CD4-positive, alpha-beta T cell (primary cell): ENCODE results near the gene SLC6A4. TPM values are rescaled to one million over a fixed set of nuclear protein-coding genes. Genes with fewer than 3 reads are reported as not detected.

Experiments
- ATAC-seq: fragments of 200-7000 bp; cut with Tn5 transposase; one replicate; pipeline ENCODE4 v1.10.0; 2022; ENCODE audit warnings: mild to moderate bottlenecking; ENCODE audit not compliant: poor library complexity
- CTCF ChIA-PET: fragments of 350-600 bp; sonication (Branson Sonifier 250); formaldehyde crosslinking; loops from one replicate; lab custom pipeline; 2021; ENCODE audit warnings: antibody characterized with exemption, inconsistent platforms; lab: Charles Lee
- POLR2A ChIA-PET: fragments of 350-600 bp; sonication (Branson Sonifier 250); formaldehyde crosslinking; loops from one replicate; lab custom pipeline; 2021; ENCODE audit warnings: antibody characterized with exemption, inconsistent platforms; lab: Charles Lee
- DNase-seq, 14 experiments: peaks; one replicate each; pipeline ENCODE4 v3.0.0-alpha.2; 2013 to 2020; ENCODE audit warnings: mixed read lengths in 2 of 14
- H3K27ac ChIP-seq, 2 donors: one replicate each; pipeline versions ENCODE4 v1.5.1 to v1.7.0; 2013; ENCODE audit warnings: low read length in 2 of 2, low read depth in 1 of 2, mild to moderate bottlenecking in 1 of 2
- H3K27me3 ChIP-seq, 2 experiments: 1 replicate in 1 of 2; 2 replicates in 1 of 2; pipeline versions ENCODE4 v1.6.1 to v1.7.0; 2013; ENCODE audit warnings: low read length in 2 of 2, control low read depth in 1 of 2, mild to moderate bottlenecking in 1 of 2, moderate library complexity in 1 of 2; ENCODE audit not compliant: insufficient read depth in 2 of 2, control insufficient read depth in 1 of 2
- H3K36me3 ChIP-seq: one replicate; pipeline ENCODE4 v1.6.1; 2013; ENCODE audit warnings: low read length, control low read depth; ENCODE audit not compliant: insufficient read depth
- H3K4me1 ChIP-seq: one replicate; pipeline ENCODE4 v1.6.1; 2013; ENCODE audit warnings: low read length, control low read depth; ENCODE audit not compliant: insufficient read depth
- H3K4me3 ChIP-seq: one replicate; pipeline ENCODE4 v1.5.1; 2013; ENCODE audit warnings: mild to moderate bottlenecking, low read length, moderate library complexity
- H3K9me3 ChIP-seq, 2 experiments: 1 replicate in 1 of 2; 2 replicates in 1 of 2; pipeline versions ENCODE4 v1.6.1 to v1.7.0; 2013; ENCODE audit warnings: low read length in 2 of 2, mild to moderate bottlenecking in 2 of 2, control low read depth in 1 of 2, moderate library complexity in 1 of 2; ENCODE audit not compliant: control insufficient read depth in 1 of 2, insufficient read depth in 1 of 2
- H3K27ac Mint-ChIP-seq: one replicate; pipeline ENCODE4 v1.8.0; 2020; ENCODE audit warnings: mixed read lengths
- H3K27me3 Mint-ChIP-seq: one replicate; pipeline ENCODE4 v1.8.0; 2021; ENCODE audit warnings: mixed read lengths
- H3K36me3 Mint-ChIP-seq: one replicate; pipeline ENCODE4 v1.8.0; 2021; ENCODE audit warnings: low read depth, mixed read lengths
- H3K4me1 Mint-ChIP-seq: one replicate; pipeline ENCODE4 v1.8.0; 2021; ENCODE audit warnings: low read depth, mixed read lengths
- H3K4me3 Mint-ChIP-seq: one replicate; pipeline ENCODE4 v1.8.0; 2020; ENCODE audit warnings: mild to moderate bottlenecking, mixed read lengths
- H3K9me3 Mint-ChIP-seq: one replicate; pipeline ENCODE4 v1.8.0; 2020; ENCODE audit warnings: mixed read lengths
- CTCF ChIP-seq: fragments of 200-600 bp; IDR thresholded peaks from one replicate; pipeline ENCODE4 v1.8.0; 2022; ENCODE audit warnings: antibody characterized with exemption, mild to moderate bottlenecking
- intact Hi-C, 2 experiments: fragments of 100-400 bp; cut with DNase I in 1 of 2; cut with micrococcal nuclease in 1 of 2; formaldehyde crosslinking; loops; one replicate each; pipeline versions ENCODE4 v1.15.1 to v1.9.0; 2023 to 2025; cut with DNase I, micrococcal nuclease
- total RNA-seq, 174 experiments: library from RNA in 2 of 174; stranded (reverse) in 2 of 174; gene quantifications; one replicate each; pipeline ENCODE4 v1.2.3 and lab custom pipeline; 2021 to 2026

SLC6A4 gene
- total RNA-seq, 2 experiments from 2014 or later: not detected

DNA sequence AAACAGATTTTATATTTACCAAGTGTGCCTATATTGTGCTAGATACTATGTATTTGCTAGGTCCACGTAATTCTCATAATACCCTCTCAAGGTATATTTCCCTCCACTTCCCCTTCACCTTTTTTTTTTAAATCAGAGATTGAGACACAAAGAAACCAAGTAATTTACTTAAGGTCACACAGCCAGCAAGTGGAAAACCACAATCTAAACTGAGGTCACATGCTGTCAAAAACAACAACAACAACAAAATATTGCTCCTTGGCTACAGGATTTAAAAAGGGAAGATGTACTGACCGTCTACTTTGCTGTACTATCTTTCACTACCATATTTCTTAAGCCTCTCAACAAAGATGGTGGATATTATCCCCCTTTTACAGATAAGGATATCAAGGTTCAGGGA is 40.4 kb upstream of the SLC6A4 start:
- no peak for TF ChIP-seq CTCF
- H3K4me1 Mint-ChIP-seq: no peaks in the 10 kb centered on the region
- peaks cover 86% of the 10 kb centered on the region for H3K36me3 Mint-ChIP-seq
- DNase-seq: no peak
- intact Hi-C loops: loop anchor here (5.0 kb wide), 3 partner anchors 61 to 174 kb away; no protein-coding TSS in a partner anchor
- no peaks in the 10 kb centered on the region for H3K4me1 ChIP-seq
- no peaks in the 10 kb centered on the region for H3K27me3 Mint-ChIP-seq
- CTCF ChIA-PET: interaction anchor here (2.2 kb wide), 1 partner anchor 61 kb away, joined by 9 read pairs; no protein-coding TSS in a partner anchor
- POLR2A ChIA-PET: no interaction called here
- H3K4me3 ChIP-seq: no peak overlapping the region
- H3K36me3 ChIP-seq: peaks cover 56% of the 10 kb centered on the region
- H3K9me3 Mint-ChIP-seq: no peaks in the 10 kb centered on the region
- H3K4me3 Mint-ChIP-seq: no peak overlapping the region
- H3K9me3 ChIP-seq: no peaks in the 10 kb centered on the region
- no peaks in the 10 kb centered on the region for H3K27me3 ChIP-seq
- ATAC-seq: no peak
- no peak overlapping the region for H3K27ac Mint-ChIP-seq
- no peak overlapping the region for H3K27ac ChIP-seq

DNA sequence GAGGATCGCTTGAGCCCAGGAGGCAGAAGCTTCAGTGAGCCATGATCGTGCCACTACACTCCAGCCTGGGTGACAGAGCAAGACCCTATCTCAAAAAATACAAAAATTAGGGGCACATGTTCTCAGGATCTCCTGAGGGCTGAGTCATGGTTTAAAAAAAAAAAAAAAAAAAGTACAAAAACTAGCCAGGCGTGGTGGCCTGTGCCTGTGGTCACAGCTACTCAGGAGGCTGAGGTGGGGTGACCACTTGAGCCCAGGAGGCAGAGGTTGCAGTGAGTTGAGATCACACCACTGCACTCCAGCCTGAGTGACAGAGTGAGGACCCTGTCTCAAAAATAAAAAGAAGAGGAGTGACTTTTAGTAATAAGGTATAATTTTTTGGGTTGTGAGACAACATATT is 39.4 kb upstream of the SLC6A4 start:
- no peaks in the 10 kb centered on the region for H3K9me3 ChIP-seq
- ChIA-PET CTCF (interaction anchor here (2.2 kb wide), 1 partner anchor 62 kb away, joined by 9 read pairs; no protein-coding TSS in a partner anchor), POLR2A (interaction anchor here (0.7 kb wide), 1 partner anchor 19 kb away, joined by 3 read pairs; no protein-coding TSS in a partner anchor)
- no peaks in the 10 kb centered on the region for H3K4me1 ChIP-seq
- Mint-ChIP-seq H3K27me3 (no peaks in the 10 kb centered on the region), H3K4me1 (no peaks in the 10 kb centered on the region), H3K9me3 (no peaks in the 10 kb centered on the region), H3K36me3 (peaks cover 88% of the 10 kb centered on the region), H3K4me3 (no peak overlapping the region), H3K27ac (no peak overlapping the region)
- intact Hi-C loops: loop anchor here (5.0 kb wide), 3 partner anchors 62 to 173 kb away; no protein-coding TSS in a partner anchor
- H3K4me3 ChIP-seq: no peak overlapping the region
- H3K27me3 ChIP-seq: no peaks in the 10 kb centered on the region
- DNase-seq: no peak
- H3K27ac ChIP-seq: no peak overlapping the region
- peaks cover 61% of the 10 kb centered on the region for H3K36me3 ChIP-seq
- no peak for ATAC-seq
- TF ChIP-seq CTCF: no peak

GRCh38 chr17:30273373-30273772 is 37.9 kb upstream of the SLC6A4 start:
- H3K4me1 Mint-ChIP-seq: no peaks in the 10 kb centered on the region
- H3K27ac Mint-ChIP-seq: no peak overlapping the region
- Histone ChIP-seq H3K27ac (no peak overlapping the region), H3K4me1 (no peaks in the 10 kb centered on the region), H3K9me3 (no peaks in the 10 kb centered on the region), H3K4me3 (no peak overlapping the region), H3K36me3 (peaks cover 61% of the 10 kb centered on the region), H3K27me3 (no peaks in the 10 kb centered on the region)
- no peak for TF ChIP-seq CTCF
- H3K9me3 Mint-ChIP-seq: no peaks in the 10 kb centered on the region
- ATAC-seq (no peak), DNase-seq (no peak)
- intact Hi-C loops: no loop called here
- CTCF ChIA-PET: interaction anchor here (2.2 kb wide), 1 partner anchor 63 kb away, joined by 9 read pairs; no protein-coding TSS in a partner anchor
- no peak overlapping the region for H3K4me3 Mint-ChIP-seq
- no peaks in the 10 kb centered on the region for H3K27me3 Mint-ChIP-seq
- peaks cover 81% of the 10 kb centered on the region for H3K36me3 Mint-ChIP-seq
- POLR2A ChIA-PET: no interaction called here
